ENCODE measurements around the gene OR51D1. TPM values are rescaled to one million over a fixed set of nuclear protein-coding genes. Genes with fewer than 3 reads are reported as not detected.

The OR51D1 gene
- polyA plus RNA-seq, 1 donor (not counting 4 experiments of a cell fraction or from before 2014, with no cell fraction given), result not detected

DNA sequence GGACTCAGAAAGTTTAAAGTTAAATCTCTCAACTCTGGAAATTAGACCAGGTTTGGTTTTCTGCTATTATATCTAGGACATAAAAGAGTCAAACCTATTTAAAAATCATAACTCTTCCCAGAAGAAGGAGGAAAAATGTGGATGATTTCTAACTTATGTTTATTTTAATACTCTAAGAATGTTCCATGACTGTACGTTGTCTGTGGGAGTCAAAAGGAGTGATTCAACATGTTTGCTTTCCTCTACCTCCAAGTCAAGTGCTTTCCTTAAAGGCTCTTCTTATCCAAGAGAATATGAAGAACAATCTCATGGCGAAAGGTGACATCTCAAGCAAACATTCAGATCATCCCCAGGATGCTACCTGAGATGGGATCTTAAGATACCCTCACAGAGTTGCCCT, 28.1 kb downstream of the OR51D1 start:
- TF ChIP-seq EZH2 (IDR thresholded peaks at IDR 0.05; ENCODE audit: low read length) (no peak), CTCF (optimal IDR thresholded peaks at IDR 0.05 in 1 of 3, IDR thresholded peaks at IDR 0.05 in 1 of 3, conservative IDR thresholded peaks at IDR 0.05 in 1 of 3; ENCODE audit: extremely low read depth in 1 of 3, insufficient read depth in 2 of 3, low read length in 3 of 3) (no peak)
- Histone ChIP-seq H3K9me1 (ENCODE audit: control insufficient read depth, extremely low read depth, insufficient read depth, low read length) (no peaks in the 10 kb centered on the region), H3K79me2 (ENCODE audit: control insufficient read depth, insufficient read depth, low read length) (no peaks in the 10 kb centered on the region), H3K27me3 (ENCODE audit: control insufficient read depth, extremely low read depth, insufficient read depth, low read length) (no peaks in the 10 kb centered on the region), H3K9me3 (ENCODE audit: control insufficient read depth, low read depth, low read length) (no peaks in the 10 kb centered on the region), H3K4me3 (ENCODE audit: control insufficient read depth in 2 of 3, extremely low read depth in 1 of 3, insufficient read depth in 2 of 3, low read depth in 1 of 3, low read length in 3 of 3) (no peak overlapping the region), H2AFZ (ENCODE audit: control insufficient read depth, low read length) (no peak overlapping the region), H3K36me3 (ENCODE audit: control insufficient read depth in 2 of 2, extremely low read depth in 1 of 2, insufficient read depth in 2 of 2, low read length in 2 of 2) (no peaks in the 10 kb centered on the region), H4K20me1 (ENCODE audit: control insufficient read depth, extremely low read depth, insufficient read depth, low read length) (no peaks in the 10 kb centered on the region), H3K27ac (ENCODE audit: control insufficient read depth, insufficient read depth, low read length) (no peak overlapping the region), H3K9ac (ENCODE audit: control insufficient read depth, extremely low read depth, insufficient read depth, low read length) (no peak overlapping the region), H3K4me2 (ENCODE audit: control insufficient read depth, extremely low read depth, insufficient read depth, low read depth, low read length) (no peak overlapping the region), H3K4me1 (ENCODE audit: control insufficient read depth, extremely low read depth, insufficient read depth, low read length) (no peaks in the 10 kb centered on the region)
- dilution Hi-C loops (cut with MboI; ENCODE audit: extremely low pct_ligation_motif_present, low sequenced_read_pairs), result no loop called here
- DNase-seq (ENCODE audit: low read depth, low spot score) (no peak), FAIRE-seq (no peak)

DNA sequence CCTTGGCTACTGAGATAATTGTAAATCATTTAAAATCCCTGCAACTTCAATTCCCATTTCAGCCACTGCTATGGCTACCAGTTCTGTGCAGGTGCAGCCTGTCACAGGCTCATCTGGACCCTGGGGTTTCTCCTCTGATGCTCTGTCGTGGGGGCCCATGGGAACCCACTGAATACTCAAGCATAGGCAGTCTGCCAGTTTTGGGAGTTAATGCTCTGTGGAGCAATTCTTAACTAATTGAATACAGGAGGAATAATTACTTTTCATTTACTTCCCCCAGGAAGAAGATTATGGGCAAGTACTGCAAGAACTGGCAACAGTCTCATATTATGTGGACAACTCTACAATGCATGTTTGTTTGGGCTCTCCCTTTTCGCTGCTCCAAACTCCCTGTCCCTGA, 34.5 kb downstream of the OR51D1 start:
- Histone ChIP-seq H3K9ac (ENCODE audit: control insufficient read depth, extremely low read depth, insufficient read depth, low read length) (no peak overlapping the region), H3K4me2 (ENCODE audit: control insufficient read depth, extremely low read depth, insufficient read depth, low read depth, low read length) (no peak overlapping the region), H3K9me3 (ENCODE audit: control insufficient read depth, low read depth, low read length) (no peaks in the 10 kb centered on the region), H3K4me1 (ENCODE audit: control insufficient read depth, extremely low read depth, insufficient read depth, low read length) (peaks cover 2% of the 10 kb centered on the region), H3K4me3 (ENCODE audit: control insufficient read depth in 2 of 3, extremely low read depth in 1 of 3, insufficient read depth in 2 of 3, low read depth in 1 of 3, low read length in 3 of 3) (no peak overlapping the region), H3K27me3 (ENCODE audit: control insufficient read depth, extremely low read depth, insufficient read depth, low read length) (no peaks in the 10 kb centered on the region), H4K20me1 (ENCODE audit: control insufficient read depth, extremely low read depth, insufficient read depth, low read length) (no peaks in the 10 kb centered on the region), H2AFZ (ENCODE audit: control insufficient read depth, low read length) (no peak overlapping the region), H3K79me2 (ENCODE audit: control insufficient read depth, insufficient read depth, low read length) (no peaks in the 10 kb centered on the region), H3K9me1 (ENCODE audit: control insufficient read depth, extremely low read depth, insufficient read depth, low read length) (no peaks in the 10 kb centered on the region), H3K27ac (ENCODE audit: control insufficient read depth, insufficient read depth, low read length) (no peak overlapping the region), H3K36me3 (ENCODE audit: control insufficient read depth in 2 of 2, extremely low read depth in 1 of 2, insufficient read depth in 2 of 2, low read length in 2 of 2) (no peaks in the 10 kb centered on the region)
- TF ChIP-seq EZH2 (IDR thresholded peaks at IDR 0.05; ENCODE audit: low read length) (no peak), CTCF (optimal IDR thresholded peaks at IDR 0.05 in 1 of 3, IDR thresholded peaks at IDR 0.05 in 1 of 3, conservative IDR thresholded peaks at IDR 0.05 in 1 of 3; ENCODE audit: extremely low read depth in 1 of 3, insufficient read depth in 2 of 3, low read length in 3 of 3) (no peak)
- FAIRE-seq (no peak), DNase-seq (ENCODE audit: low read depth, low spot score) (no peak)
- dilution Hi-C loops (cut with MboI; ENCODE audit: extremely low pct_ligation_motif_present, low sequenced_read_pairs), result no loop called here

Data from keratinocyte (primary cell).